Liver (tissue), 9 donors: ENCODE data around the gene ZNF382. TPM values are rescaled to one million over a fixed set of nuclear protein-coding genes. Genes with fewer than 3 reads are reported as not detected.
A peak's percentile ranks its signal among the peaks of the same experiment; 100 is the strongest.
"Not testable (repeated sequence)": the region's sequence is repeated elsewhere in the genome, so short reads cannot be mapped to it uniquely, and the experiment has no call there.

Experiments
- DNase-seq: peaks from one replicate; pipeline ENCODE4 v3.0.0-alpha.2; 2017; ENCODE audit warnings: low spot score
- H3K27ac ChIP-seq, 2 donors: one replicate each; pipeline ENCODE4 v1.7.0; 2013; ENCODE audit warnings: inconsistent platforms in 2 of 2, low read length in 2 of 2, control low read depth in 1 of 2, low read depth in 1 of 2, mild to moderate bottlenecking in 1 of 2
- H3K27me3 ChIP-seq, 4 donors: one replicate each; pipeline versions ENCODE4 v1.6.1 to v1.7.0; 2013; ENCODE audit warnings: low read length in 3 of 4, inconsistent platforms in 1 of 4, mild to moderate bottlenecking in 1 of 4, moderate library complexity in 1 of 4; ENCODE audit not compliant: control insufficient read depth in 4 of 4, insufficient read depth in 4 of 4
- H3K36me3 ChIP-seq, 4 donors: one replicate each; pipeline versions ENCODE4 v1.6.1 to v1.7.0; 2013; ENCODE audit warnings: low read length in 3 of 4, mild to moderate bottlenecking in 3 of 4, low read depth in 1 of 4, moderate library complexity in 1 of 4; ENCODE audit not compliant: control insufficient read depth in 4 of 4, insufficient read depth in 3 of 4
- H3K4me1 ChIP-seq, 4 donors: one replicate each; pipeline versions ENCODE4 v1.6.1 to v1.7.0; 2013; ENCODE audit warnings: low read length in 3 of 4, mild to moderate bottlenecking in 3 of 4, moderate library complexity in 1 of 4; ENCODE audit not compliant: control insufficient read depth in 4 of 4, insufficient read depth in 4 of 4
- H3K4me3 ChIP-seq, 3 donors: one replicate each; pipeline versions ENCODE4 v1.6.1 to v1.7.0; 2013; ENCODE audit warnings: low read length in 3 of 3, control low read depth in 1 of 3, low read depth in 1 of 3, mild to moderate bottlenecking in 1 of 3
- H3K9ac ChIP-seq, 2 donors: one replicate each; pipeline ENCODE4 v1.7.0; 2013; ENCODE audit warnings: low read length in 2 of 2, mild to moderate bottlenecking in 2 of 2, moderate library complexity in 2 of 2, control low read depth in 1 of 2, low read depth in 1 of 2
- H3K9me3 ChIP-seq, 4 donors: one replicate each; pipeline versions ENCODE4 v1.6.1 to v1.7.0; 2013; ENCODE audit warnings: low read length in 3 of 4; ENCODE audit not compliant: control insufficient read depth in 4 of 4
- ATF3 ChIP-seq: IDR thresholded peaks from 2 replicates; pipeline ENCODE4 v1.6.1; 2016; ENCODE audit warnings: antibody characterized with exemption
- CTCF ChIP-seq: fragments of 150-350 bp; IDR thresholded peaks from 2 replicates; pipeline ENCODE4 v1.5.1; 2017; ENCODE audit warnings: improper control_type of control experiment, low read depth, low read length; ENCODE audit not compliant: missing input control
- EGR1 ChIP-seq, 2 donors: IDR thresholded peaks; 2 replicates each; pipeline ENCODE4 v1.6.1; 2016 to 2018; ENCODE audit warnings: antibody characterized with exemption in 2 of 2, low read depth in 2 of 2
- FOXA2 ChIP-seq: IDR thresholded peaks from 2 replicates; pipeline ENCODE4 v1.6.1; 2016; ENCODE audit warnings: antibody characterized with exemption
- GABPA ChIP-seq, 2 donors: IDR thresholded peaks in 1 of 2; conservative IDR thresholded peaks in 1 of 2; 2 replicates each; pipeline ENCODE4 v1.6.1; 2016; ENCODE audit warnings: antibody characterized with exemption in 2 of 2, mild to moderate bottlenecking in 1 of 2, moderate library complexity in 1 of 2
- HNF4A ChIP-seq, 2 donors: conservative IDR thresholded peaks; 2 replicates each; pipeline ENCODE4 v1.6.1; 2016; ENCODE audit warnings: antibody characterized with exemption in 2 of 2, mild to moderate bottlenecking in 2 of 2
- HNF4G ChIP-seq: IDR thresholded peaks from 2 replicates; pipeline ENCODE4 v1.6.1; 2016; ENCODE audit warnings: antibody characterized with exemption
- JUND ChIP-seq, 2 donors: IDR thresholded peaks; 2 replicates each; pipeline ENCODE4 v1.6.1; 2016; ENCODE audit warnings: antibody characterized with exemption in 2 of 2
- MAX ChIP-seq: IDR thresholded peaks from 2 replicates; pipeline ENCODE4 v1.6.1; 2016; ENCODE audit warnings: antibody characterized with exemption
- NR2F2 ChIP-seq: IDR thresholded peaks from 2 replicates; pipeline ENCODE4 v1.6.1; 2016; ENCODE audit warnings: antibody characterized with exemption
- RAD21 ChIP-seq, 2 donors: IDR thresholded peaks; 2 replicates each; pipeline ENCODE4 v1.6.1; 2016; ENCODE audit warnings: antibody characterized with exemption in 2 of 2, mild to moderate bottlenecking in 2 of 2
- REST ChIP-seq: IDR thresholded peaks from 2 replicates; pipeline ENCODE4 v1.6.1; 2016; ENCODE audit warnings: antibody characterized with exemption, mild to moderate bottlenecking
- RXRA ChIP-seq, 2 donors: IDR thresholded peaks; 2 replicates each; pipeline ENCODE4 v1.6.1; 2017 to 2018; ENCODE audit warnings: antibody characterized with exemption in 2 of 2, mild to moderate bottlenecking in 1 of 2
- SP1 ChIP-seq: IDR thresholded peaks from 2 replicates; pipeline ENCODE4 v1.6.1; 2018; ENCODE audit warnings: antibody characterized with exemption, mild to moderate bottlenecking
- TAF1 ChIP-seq: conservative IDR thresholded peaks from 2 replicates; pipeline ENCODE4 v1.6.1; 2016; ENCODE audit warnings: antibody characterized with exemption, mild to moderate bottlenecking
- YY1 ChIP-seq: IDR thresholded peaks from 2 replicates; pipeline ENCODE4 v1.6.1; 2016; ENCODE audit warnings: antibody characterized with exemption, mild to moderate bottlenecking
- WGBS: extraction: QIAGEN DNeasy Blood & Tissue Kit; methylation state at CpG from one replicate; pipeline ENCODE4 v1.1.7; 2013; 5-methylcytosine and 5-hydroxymethylcytosine counted together
- polyA plus RNA-seq, 2 donors: library from polyadenylated mRNA; stranded (reverse) in 1 of 2; unstranded in 1 of 2; fragments of 200-250 nt in 1 of 2; fragments of >200 nt in 1 of 2; fragmentation: Nextera tagmentation in 1 of 2; extraction: Ambion mirVana in 1 of 2; gene quantifications; one replicate each; pipeline versions ENCODE4 v1.2.1 to v1.2.3, GENCODE V29; 2013 to 2015
- total RNA-seq, 2 donors: library from RNA; depleted of rRNA; stranded (reverse); fragments of >200 nt; gene quantifications; one replicate each; pipeline ENCODE4 v1.2.3, GENCODE V29; 2014
- donor health status: healthy.
- donor health status: healthy.
- donor health status: healthy.
- donor health status: healthy.
- donor health status: healthy.

The ZNF382 gene
- total and polyA plus RNA-seq, 4 donors = 0.20 to 3.8 (median 1.4) TPM

- Histone ChIP-seq H3K27ac (no peak overlapping the region), H3K27me3 (no peaks in the 10 kb centered on the region), H3K9me3 (peaks cover 17 to 49% (median 29%) of the 10 kb centered on the region in 4 donors), H3K4me3 (peak overlapping the region in 2 of 3 donors; percentile 41 to 47), H3K4me1 (peaks cover 2 to 5% (median 4%) of the 10 kb centered on the region in 4 donors), H3K9ac (no peak overlapping the region), H3K36me3 (peaks cover 13 to 42% (median 40%) of the 10 kb centered on the region in 4 donors)
- TF ChIP-seq ATF3 (no peak), HNF4A (conservative IDR thresholded peaks at IDR 0.05) (no peak), CTCF (no peak), REST (no peak), SP1 (no peak), YY1 (no peak), RXRA (IDR thresholded peaks at IDR 0.05) (no peak), FOXA2 (no peak), MAX (no peak), GABPA (IDR thresholded peaks at IDR 0.05 in 1 of 2, conservative IDR thresholded peaks at IDR 0.05 in 1 of 2) (no peak), TAF1 (no peak), NR2F2 (no peak), RAD21 (IDR thresholded peaks at IDR 0.05) (no peak), EGR1 (IDR thresholded peaks at IDR 0.05; ENCODE audit: low read depth in 2 of 2) (no peak), HNF4G (no peak), JUND (IDR thresholded peaks at IDR 0.05) (no peak)
- no peak for DNase-seq
Measured at GRCh38 chr19:36579255-36579654, 25.9 kb upstream of the ZNF382 start.

- H3K9me3 ChIP-seq = peaks cover 10 to 59% (median 26%) of the 10 kb centered on the region in 4 donors
- whole genome bisulfite sequencing = 96% methylated on average over 10 of the region's 10 CpGs
- H3K4me1 ChIP-seq, H3K9ac ChIP-seq, H3K36me3 ChIP-seq, H3K27ac ChIP-seq, H3K27me3 ChIP-seq, H3K4me3 ChIP-seq, DNase-seq: not testable (repeated sequence)
Measured at GRCh38 chr19:36602681-36603080, 2.4 kb upstream of the ZNF382 start.
